ENCODE data around the gene RAB26. TPM values are rescaled to one million over a fixed set of nuclear protein-coding genes. Genes with fewer than 3 reads are reported as not detected.
A peak's percentile ranks its signal among the peaks of the same experiment; 100 is the strongest.

Gene RAB26
- total and polyA plus RNA-seq, 2 of the 13 experiments (the other 11 are each of a cell fraction or from before 2014, with no cell fraction given): 0.86 to 3.6 TPM

DNA sequence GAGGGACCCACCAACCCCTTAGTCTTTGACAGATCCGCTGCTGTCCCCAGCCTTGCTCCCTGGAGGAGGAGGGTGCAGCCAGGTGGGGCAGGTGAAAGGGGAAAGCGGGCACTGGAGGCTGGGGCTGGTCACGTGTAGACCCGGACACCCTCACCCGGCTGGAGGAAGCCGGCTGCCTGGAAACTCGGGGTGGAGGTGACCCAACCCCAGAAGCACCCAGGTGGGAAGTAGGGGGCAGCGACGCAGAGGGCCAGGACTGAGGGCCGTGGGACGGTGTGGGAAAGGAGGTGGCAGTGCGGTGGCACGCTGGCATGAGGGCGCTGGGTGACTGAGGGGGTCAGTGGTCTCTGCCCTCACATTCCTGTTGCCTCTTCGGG lies 9.8 kb downstream of the RAB26 start (continued):
- TF ChIP-seq ZFP90 (CRISPR knock-in tag; IDR thresholded peaks at IDR 0.05; ENCODE audit: borderline replicate concordance) (0 out of 2 replicates have a peak, but pooled peaks have one; percentile 25), MXD4 (CRISPR knock-in tag; IDR thresholded peaks at IDR 0.05) (no peak), SPEN (CRISPR knock-in tag; IDR thresholded peaks at IDR 0.05; ENCODE audit: low read depth) (0 out of 2 replicates have a peak, but pooled peaks have one; percentile 52), ZNF629 (CRISPR knock-in tag; conservative IDR thresholded peaks at IDR 0.05) (no peak), CHCHD3 (CRISPR knock-in tag; IDR thresholded peaks at IDR 0.05) (no peak), ZSCAN29 (CRISPR knock-in tag; conservative IDR thresholded peaks at IDR 0.05) (0 out of 2 replicates have a peak, but pooled peaks have one; percentile 69), STAG1 (CRISPR knock-in tag; IDR thresholded peaks at IDR 0.05) (no peak), BCL6 (CRISPR knock-in tag; IDR thresholded peaks at IDR 0.05) (no peak), HNRNPL (IDR thresholded peaks at IDR 0.05; ENCODE audit: low read depth, low read length) (peak; percentile 82), ZNF781 (CRISPR knock-in tag; IDR thresholded peaks at IDR 0.05; ENCODE audit: borderline replicate concordance, not compliant biosample characterization) (no peak), DNMT1 (CRISPR knock-in tag; IDR thresholded peaks at IDR 0.05) (0 out of 2 replicates have a peak, but pooled peaks have one; percentile 45), MYNN (CRISPR knock-in tag; IDR thresholded peaks at IDR 0.05; ENCODE audit: low read depth) (no peak), ESRRA (CRISPR knock-in tag; IDR thresholded peaks at IDR 0.05; ENCODE audit: low read depth) (peak; percentile 6; the same call in 1 of the 2 replicates), ZNF572 (CRISPR knock-in tag; IDR thresholded peaks at IDR 0.05) (0 out of 2 replicates have a peak, but pooled peaks have one; percentile 41)
- TF ChIP-seq, protein P1, sequence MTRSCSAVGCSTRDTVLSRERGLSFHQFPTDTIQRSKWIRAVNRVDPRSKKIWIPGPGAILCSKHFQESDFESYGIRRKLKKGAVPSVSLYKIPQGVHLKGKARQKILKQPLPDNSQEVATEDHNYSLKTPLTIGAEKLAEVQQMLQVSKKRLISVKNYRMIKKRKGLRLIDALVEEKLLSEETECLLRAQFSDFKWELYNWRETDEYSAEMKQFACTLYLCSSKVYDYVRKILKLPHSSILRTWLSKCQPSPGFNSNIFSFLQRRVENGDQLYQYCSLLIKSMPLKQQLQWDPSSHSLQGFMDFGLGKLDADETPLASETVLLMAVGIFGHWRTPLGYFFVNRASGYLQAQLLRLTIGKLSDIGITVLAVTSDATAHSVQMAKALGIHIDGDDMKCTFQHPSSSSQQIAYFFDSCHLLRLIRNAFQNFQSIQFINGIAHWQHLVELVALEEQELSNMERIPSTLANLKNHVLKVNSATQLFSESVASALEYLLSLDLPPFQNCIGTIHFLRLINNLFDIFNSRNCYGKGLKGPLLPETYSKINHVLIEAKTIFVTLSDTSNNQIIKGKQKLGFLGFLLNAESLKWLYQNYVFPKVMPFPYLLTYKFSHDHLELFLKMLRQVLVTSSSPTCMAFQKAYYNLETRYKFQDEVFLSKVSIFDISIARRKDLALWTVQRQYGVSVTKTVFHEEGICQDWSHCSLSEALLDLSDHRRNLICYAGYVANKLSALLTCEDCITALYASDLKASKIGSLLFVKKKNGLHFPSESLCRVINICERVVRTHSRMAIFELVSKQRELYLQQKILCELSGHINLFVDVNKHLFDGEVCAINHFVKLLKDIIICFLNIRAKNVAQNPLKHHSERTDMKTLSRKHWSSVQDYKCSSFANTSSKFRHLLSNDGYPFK (CRISPR knock-in tag; IDR thresholded peaks at IDR 0.05; ENCODE audit: borderline replicate concordance): 0 out of 2 replicates have a peak, but pooled peaks have one; percentile 2
- TF ChIP-seq, protein P2, sequence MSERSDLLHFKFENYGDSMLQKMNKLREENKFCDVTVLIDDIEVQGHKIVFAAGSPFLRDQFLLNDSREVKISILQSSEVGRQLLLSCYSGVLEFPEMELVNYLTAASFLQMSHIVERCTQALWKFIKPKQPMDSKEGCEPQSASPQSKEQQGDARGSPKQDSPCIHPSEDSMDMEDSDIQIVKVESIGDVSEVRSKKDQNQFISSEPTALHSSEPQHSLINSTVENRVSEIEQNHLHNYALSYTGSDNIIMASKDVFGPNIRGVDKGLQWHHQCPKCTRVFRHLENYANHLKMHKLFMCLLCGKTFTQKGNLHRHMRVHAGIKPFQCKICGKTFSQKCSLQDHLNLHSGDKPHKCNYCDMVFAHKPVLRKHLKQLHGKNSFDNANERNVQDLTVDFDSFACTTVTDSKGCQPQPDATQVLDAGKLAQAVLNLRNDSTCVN (CRISPR knock-in tag; IDR thresholded peaks at IDR 0.05; ENCODE audit: borderline replicate concordance): peak; percentile 8; the same call in 1 of the 2 replicates
- TF ChIP-seq, protein P3, sequence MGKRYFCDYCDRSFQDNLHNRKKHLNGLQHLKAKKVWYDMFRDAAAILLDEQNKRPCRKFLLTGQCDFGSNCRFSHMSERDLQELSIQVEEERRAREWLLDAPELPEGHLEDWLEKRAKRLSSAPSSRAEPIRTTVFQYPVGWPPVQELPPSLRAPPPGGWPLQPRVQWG (CRISPR knock-in tag; IDR thresholded peaks at IDR 0.05; ENCODE audit: borderline replicate concordance, low read depth): no peak
- TF ChIP-seq, protein P4, sequence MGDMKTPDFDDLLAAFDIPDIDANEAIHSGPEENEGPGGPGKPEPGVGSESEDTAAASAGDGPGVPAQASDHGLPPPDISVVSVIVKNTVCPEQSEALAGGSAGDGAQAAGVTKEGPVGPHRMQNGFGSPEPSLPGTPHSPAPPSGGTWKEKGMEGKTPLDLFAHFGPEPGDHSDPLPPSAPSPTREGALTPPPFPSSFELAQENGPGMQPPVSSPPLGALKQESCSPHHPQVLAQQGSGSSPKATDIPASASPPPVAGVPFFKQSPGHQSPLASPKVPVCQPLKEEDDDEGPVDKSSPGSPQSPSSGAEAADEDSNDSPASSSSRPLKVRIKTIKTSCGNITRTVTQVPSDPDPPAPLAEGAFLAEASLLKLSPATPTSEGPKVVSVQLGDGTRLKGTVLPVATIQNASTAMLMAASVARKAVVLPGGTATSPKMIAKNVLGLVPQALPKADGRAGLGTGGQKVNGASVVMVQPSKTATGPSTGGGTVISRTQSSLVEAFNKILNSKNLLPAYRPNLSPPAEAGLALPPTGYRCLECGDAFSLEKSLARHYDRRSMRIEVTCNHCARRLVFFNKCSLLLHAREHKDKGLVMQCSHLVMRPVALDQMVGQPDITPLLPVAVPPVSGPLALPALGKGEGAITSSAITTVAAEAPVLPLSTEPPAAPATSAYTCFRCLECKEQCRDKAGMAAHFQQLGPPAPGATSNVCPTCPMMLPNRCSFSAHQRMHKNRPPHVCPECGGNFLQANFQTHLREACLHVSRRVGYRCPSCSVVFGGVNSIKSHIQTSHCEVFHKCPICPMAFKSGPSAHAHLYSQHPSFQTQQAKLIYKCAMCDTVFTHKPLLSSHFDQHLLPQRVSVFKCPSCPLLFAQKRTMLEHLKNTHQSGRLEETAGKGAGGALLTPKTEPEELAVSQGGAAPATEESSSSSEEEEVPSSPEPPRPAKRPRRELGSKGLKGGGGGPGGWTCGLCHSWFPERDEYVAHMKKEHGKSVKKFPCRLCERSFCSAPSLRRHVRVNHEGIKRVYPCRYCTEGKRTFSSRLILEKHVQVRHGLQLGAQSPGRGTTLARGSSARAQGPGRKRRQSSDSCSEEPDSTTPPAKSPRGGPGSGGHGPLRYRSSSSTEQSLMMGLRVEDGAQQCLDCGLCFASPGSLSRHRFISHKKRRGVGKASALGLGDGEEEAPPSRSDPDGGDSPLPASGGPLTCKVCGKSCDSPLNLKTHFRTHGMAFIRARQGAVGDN (CRISPR knock-in tag; IDR thresholded peaks at IDR 0.05): peak; percentile 54
- TF ChIP-seq, protein P5, sequence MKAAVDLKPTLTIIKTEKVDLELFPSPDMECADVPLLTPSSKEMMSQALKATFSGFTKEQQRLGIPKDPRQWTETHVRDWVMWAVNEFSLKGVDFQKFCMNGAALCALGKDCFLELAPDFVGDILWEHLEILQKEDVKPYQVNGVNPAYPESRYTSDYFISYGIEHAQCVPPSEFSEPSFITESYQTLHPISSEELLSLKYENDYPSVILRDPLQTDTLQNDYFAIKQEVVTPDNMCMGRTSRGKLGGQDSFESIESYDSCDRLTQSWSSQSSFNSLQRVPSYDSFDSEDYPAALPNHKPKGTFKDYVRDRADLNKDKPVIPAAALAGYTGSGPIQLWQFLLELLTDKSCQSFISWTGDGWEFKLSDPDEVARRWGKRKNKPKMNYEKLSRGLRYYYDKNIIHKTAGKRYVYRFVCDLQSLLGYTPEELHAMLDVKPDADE (CRISPR knock-in tag; IDR thresholded peaks at IDR 0.05): no peak
